HG03442 (cell line): ENCODE results near the gene THEMIS2.
"Not testable (repeated sequence)": the region's sequence is repeated elsewhere in the genome, so short reads cannot be mapped to it uniquely, and the experiment has no call there.

Experiments
- ATAC-seq: cut with Tn5 transposase; IDR thresholded peaks from one replicate; pipeline ENCODE4 v1.9.1; 2021; ENCODE audit warnings: mild to moderate bottlenecking, moderate library complexity; ENCODE audit not compliant: unreplicated experiment

Gene THEMIS2

DNA sequence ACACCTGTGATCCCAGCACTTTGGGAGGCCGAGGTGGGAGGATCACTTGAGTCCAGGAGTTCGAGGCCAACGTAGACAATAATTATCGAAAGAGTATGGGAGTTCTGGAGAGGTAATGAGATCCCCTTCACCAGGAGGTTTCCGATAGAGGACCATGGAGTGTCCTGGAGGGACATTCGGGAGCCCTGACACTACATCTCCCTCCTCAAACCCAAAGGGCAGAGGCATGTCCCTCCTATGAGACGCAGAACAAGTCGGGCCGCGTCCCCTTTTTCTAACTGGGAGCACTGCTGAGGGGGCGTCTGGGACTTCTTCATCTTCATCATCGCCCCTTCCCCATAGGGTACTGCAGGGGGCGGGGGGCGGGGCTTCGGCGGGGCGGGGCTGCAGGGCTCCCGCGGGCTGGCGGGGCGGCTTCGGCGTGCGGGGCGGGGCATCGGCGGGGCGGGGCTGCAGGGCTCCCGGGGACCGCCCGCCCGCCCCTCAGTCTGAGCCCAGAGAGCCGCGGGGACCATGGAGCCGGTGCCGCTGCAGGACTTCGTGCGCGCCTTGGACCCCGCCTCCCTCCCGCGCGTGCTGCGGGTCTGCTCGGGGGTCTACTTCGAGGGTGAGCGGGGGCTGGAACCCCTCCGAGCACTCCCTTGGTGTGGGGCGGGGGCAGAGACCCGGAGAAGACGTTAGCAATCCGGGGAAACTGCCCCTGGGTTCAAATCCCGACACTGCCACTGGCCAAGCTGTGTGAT lies at the start of gene THEMIS2:
Gene THEMIS2 (plus strand): TSS at position 486 of the 743 bp plus-strand sequence. CDS start 28 bp downstream, at position 514.
- no peak for ATAC-seq

DNA sequence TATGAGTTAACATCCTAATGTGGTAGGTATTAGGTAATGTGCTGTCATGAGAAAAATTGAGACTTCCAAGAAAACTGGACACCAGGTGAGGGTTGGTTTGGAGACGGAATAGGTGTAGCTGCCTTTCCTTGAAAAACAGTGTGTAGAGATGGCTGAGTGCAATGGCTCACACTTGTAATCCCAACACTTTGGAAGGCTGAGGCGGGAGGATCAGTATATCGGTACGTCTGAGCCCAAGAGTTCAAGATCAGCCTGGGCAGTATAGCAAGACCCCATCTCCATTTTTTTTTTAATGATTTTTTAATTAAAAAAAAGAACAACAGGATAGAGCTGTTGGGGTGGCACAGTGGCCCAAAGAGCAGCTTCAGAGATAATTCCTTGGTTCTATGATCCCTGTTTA lies 48.6 kb upstream of the THEMIS2 start:
- ATAC-seq = no peak

- no peak for ATAC-seq
Measured at GRCh38 chr1:27824411-27824810, 47.9 kb upstream of the THEMIS2 start.

GRCh38 chr1:27829339-27829960 lies 42.9 kb upstream of the THEMIS2 start:
- not testable (repeated sequence) for ATAC-seq

- peak; percentile 90 for ATAC-seq
Measured at GRCh38 chr1:27830621-27831440, 41.5 kb upstream of the THEMIS2 start, which contains the start of gene PPP1R8. Gene PPP1R8, plus strand, starts transcription at chr1:27830782. Its CDS starts 54 bp downstream, at chr1:27830836.

DNA sequence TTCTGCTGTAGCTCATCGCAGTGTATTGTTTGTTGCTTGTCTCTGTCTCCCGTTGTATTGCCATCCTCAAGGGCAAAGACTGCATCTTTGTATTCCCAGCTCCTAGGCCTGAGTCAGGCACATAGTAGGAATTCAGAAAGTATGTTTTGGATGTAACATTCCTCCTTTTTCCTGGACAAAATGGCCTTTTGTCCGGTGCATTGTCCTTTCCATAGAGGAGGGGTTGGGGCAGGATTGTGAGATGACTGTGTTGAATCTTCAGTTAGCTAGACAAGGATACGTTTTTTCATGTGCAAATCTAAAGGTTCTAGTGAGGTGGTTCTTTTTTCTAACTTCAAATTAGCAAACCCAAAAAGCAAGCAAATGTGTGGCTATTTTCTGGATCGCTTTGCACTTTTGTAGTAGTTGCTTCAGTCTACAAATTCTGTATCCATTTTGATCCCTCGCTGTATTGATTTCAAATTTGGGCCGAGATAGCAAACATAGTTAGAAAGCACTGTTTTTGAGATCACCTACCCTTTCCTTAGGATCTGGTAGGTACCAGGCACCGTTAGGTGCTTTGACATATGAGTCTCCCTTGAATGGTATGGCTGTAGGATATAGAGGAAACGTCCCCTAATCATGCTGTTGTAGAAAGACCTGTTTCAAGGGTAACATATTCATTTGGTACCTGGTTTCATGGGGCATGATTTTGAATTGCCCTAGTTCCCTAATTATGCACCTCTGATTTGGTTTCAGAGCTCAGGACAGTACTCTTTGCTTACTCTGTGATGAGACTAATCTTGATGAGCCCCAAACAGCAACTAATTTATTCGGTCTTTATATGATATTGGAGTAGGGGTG lies 40.6 kb upstream of the THEMIS2 start:
- ATAC-seq = no peak

DNA sequence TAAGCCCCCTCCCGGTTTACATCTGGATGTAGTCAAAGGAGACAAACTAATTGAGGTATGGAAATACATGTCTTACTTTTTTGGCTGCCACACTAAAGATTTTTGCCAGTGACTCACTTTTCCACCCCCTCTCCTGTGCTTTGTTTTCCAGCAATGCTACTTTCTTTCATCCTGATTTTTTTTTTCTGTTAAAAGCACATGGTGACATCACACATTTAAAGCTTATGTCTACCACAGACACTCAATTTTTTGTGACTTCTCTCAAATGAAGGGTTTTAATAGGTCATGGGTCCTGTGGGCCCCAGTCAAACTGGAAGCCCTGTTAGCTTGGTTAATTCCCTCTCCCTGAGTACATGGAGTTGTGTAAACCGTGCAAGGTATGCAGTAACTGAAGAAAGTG lies 39.6 kb upstream of the THEMIS2 start:
- ATAC-seq = no peak

- no peak for ATAC-seq
Measured at GRCh38 chr1:27833470-27833869, 38.9 kb upstream of the THEMIS2 start.

DNA sequence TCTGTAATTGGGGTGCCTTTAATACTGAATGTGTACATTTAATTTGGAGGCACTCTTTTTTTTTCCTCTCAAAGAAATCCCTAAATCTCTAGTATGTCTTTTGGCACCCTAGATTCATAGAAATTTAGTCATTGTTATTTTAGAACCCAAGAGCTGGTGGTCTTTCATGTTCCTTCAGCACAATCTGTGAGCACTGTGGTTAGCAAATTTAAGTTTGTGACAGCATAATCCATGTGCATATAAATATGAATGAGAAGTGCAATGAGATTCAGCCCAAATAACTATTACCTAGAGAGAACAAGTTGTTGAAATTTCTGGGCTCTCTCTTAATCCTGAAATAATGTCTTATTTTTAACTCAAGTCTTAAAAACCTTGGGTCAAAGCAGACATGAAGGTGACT lies 37.3 kb upstream of the THEMIS2 start:
- ATAC-seq = no peak

- ATAC-seq = no peak
Measured at GRCh38 chr1:27835501-27835900, 36.8 kb upstream of the THEMIS2 start.

DNA sequence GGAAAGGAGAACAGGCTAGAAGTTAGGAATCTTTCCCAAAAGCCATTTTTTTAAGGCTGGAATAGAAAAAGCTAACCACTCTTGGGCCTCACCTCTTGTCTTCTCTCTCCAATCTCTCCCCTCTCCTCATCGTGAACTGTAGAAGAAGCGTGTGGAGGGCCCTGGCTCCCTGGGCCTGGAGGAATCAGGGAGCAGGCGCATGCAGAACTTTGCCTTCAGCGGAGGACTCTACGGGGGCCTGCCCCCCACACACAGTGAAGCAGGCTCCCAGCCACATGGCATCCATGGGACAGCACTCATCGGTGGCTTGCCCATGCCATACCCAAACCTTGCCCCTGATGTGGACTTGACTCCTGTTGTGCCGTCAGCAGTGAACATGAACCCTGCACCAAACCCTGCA lies 22.4 kb upstream of the THEMIS2 start:
- no peak for ATAC-seq

GRCh38 chr1:27855085-27855484 lies 17.3 kb upstream of the THEMIS2 start:
- ATAC-seq = no peak

- no peak for ATAC-seq
Measured at GRCh38 chr1:27856561-27857343, 15.6 kb upstream of the THEMIS2 start.

DNA sequence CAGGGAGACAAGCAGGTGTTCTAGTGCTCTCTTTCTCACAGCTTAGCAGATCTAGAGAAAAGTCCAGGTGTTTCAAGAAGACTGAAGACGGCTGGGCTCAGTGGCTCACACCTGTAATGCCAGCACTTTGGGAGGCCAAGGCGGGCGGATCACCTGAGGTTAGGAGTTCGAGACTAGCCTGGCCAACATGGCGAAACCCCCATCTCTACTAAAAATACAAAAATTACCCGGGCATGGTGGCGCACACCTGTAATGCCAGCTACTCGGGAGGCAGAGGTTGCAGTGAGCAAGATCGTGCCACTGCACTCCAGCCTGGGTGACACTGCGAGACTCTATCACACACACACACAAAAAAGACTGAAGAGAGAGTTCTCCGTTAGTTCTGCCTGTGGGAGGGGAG lies 14.8 kb upstream of the THEMIS2 start:
- not testable (repeated sequence) for ATAC-seq

DNA sequence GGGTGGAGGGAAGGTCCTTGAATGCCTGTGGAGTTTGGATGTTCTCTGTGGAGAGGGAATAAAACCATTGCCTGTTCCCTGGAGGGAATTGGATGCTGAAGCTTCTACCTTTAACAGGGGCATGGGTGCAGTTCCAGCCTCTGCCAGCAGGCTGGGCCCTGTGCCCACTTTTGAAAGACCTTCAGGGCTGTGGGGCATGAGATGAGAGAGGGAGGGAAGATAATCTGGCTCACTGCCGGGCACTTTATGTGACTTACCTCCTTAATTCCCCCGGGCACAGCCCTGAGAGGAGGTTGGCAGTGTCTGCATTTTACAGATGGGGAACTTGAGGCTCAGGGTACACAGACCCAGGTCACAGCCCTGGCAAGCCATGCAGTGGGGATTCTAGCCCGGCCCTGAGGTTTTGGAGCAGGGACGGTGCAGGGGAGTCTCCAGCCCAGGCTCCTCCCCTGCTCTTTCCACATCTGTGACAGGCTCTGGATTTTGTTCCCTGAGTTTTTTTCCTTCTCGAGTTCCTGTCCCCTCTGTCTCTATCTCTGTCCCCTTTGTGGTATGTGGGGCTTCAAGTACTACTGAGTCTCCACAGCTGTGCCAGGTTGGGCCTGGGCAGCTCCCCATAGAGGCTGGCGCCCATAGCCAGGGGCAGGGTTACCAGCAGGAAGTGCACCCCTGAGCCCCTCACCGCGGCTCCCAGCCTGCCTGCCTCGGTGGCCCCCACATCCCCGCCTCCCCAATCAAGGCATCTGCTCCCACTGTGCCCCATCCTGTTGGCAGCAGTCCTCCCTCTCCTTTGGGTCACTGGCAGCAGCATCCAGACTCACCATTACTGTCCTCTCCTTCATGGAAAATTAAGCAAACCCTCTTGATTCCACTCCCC lies 14.0 kb upstream of the THEMIS2 start:
- ATAC-seq = no peak

DNA sequence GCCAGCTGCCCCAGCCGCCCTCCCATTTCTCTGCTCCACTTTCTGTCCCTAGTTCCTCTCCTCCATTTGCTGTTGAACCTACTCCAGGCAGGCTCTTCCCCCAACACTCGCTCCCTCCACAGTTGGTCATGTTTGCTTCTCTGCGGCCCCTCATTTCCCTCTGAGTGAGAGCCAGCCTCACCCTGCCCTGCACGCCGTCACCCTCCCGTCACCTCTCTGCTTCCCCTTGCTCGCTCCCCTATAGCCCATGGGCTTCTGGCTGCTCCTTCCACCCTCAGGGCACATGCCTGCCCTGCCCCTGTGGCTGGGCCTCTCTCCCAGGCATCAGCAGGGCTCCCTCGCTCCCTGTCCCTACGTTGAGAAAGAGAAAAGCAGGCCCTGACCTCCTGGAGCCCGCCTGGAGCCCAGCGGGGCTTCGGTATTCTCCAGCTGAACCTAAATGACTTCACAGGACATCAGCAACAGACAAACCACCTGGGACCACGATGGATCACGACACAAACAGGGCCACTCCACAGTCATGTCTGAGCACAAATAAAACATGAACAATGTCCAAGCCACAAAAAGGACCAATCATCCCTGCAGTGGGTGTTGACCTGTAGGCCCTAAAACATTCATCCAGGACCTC lies 13.3 kb upstream of the THEMIS2 start:
- no peak for ATAC-seq

- no peak for ATAC-seq
Measured at GRCh38 chr1:27861436-27861835, 10.9 kb upstream of the THEMIS2 start.

DNA sequence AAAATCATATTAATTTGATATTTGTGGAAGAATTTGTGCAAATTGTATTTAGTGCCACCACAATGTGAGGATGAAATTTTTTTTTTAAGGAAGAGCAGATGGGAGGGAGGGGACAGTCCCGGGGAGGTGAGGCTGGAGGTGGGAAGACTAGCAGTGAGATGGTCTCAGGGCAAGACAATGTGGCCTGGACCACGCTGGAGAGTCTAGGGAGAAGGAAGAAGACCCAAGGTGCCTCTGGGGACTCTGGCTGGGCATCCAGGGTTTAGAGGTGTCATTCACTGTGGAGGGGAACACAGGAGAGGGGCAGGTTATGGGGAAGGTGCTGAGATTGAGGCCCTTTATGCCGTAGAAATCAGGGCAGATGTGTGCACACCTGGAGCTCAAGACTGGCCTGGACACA lies 10.3 kb upstream of the THEMIS2 start:
- ATAC-seq = no peak
